Esophagus squamous epithelium (tissue), 4 donors: Measurements from ENCODE around the gene SNX9.

Source experiments
- CTCF ChIP-seq, 6 experiments: fragments of 450-650 bp in 4 of 6; fragments of 200-600 bp in 2 of 6; sonication (generic) in 2 of 6; IDR thresholded peaks; one replicate each; pipeline ENCODE4 v1.5.1; 2016 to 2019; ENCODE audit warnings: antibody characterized with exemption in 6 of 6, mild to moderate bottlenecking in 4 of 6, moderate library complexity in 4 of 6
- POLR2A ChIP-seq, 4 donors: fragments of 450-650 bp; IDR thresholded peaks; one replicate each; pipeline ENCODE4 v1.6.1; 2017; ENCODE audit warnings: antibody characterized with exemption in 4 of 4, mild to moderate bottlenecking in 4 of 4, moderate library complexity in 3 of 4

DNA sequence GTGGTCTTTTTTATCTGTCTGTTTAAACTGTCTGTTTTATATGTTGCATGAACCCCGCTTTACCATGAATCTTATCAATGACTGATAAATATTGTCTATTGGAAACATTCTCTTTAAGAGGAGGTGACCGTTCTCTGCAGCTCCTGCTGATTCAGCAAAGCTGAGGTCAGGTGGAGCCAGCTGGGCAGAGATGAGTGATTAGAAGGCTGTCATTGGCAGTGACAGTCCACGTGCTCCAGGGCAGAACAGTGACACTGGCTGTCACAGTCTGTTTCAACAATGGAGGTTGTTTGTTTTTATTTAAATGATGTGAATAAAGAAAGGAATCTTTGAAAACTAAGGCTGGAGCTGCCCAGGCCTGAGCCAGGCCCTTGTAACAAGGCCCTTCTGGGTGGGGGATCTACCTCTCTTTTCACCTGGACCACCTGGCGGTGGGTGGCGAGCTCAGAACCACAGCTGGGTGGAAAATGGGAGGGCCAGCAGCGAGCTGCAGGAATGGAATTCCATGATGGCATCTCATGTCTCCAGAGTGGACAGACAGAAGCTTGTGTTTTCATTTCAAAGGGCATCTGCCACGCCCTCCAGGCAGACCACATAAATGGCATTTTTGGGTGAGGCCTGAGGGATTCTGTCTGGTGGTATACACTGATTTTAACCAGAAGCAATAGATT, 171.2 kb downstream of the SNX9 start:
- TF ChIP-seq CTCF (IDR thresholded peaks at IDR 0.05) = no peak
- no peak for TF ChIP-seq POLR2A (IDR thresholded peaks at IDR 0.05)
